Endodermal cell (in vitro differentiated cells): ENCODE measurements around the gene RNASE3. TPM values are rescaled to one million over a fixed set of nuclear protein-coding genes. Genes with fewer than 3 reads are reported as not detected.

Source experiments
- DNase-seq: peaks from one replicate; pipeline ENCODE4 v3.0.0-alpha.2; 2017
- H3K27ac ChIP-seq: 2 replicates; pipeline ENCODE4 v1.5.1; 2013; ENCODE audit warnings: mild to moderate bottlenecking, low read depth, low read length, moderate library complexity
- H3K27me3 ChIP-seq: 2 replicates; pipeline ENCODE4 v1.6.1; 2013; ENCODE audit warnings: mild to moderate bottlenecking, low read length, moderate library complexity; ENCODE audit not compliant: insufficient read depth, control insufficient read depth, poor library complexity, severe bottlenecking
- H3K36me3 ChIP-seq: 2 replicates; pipeline ENCODE4 v1.7.0; 2013; ENCODE audit warnings: mild to moderate bottlenecking, low read length, moderate library complexity; ENCODE audit not compliant: control insufficient read depth, insufficient read depth
- H3K4me1 ChIP-seq: one replicate; pipeline ENCODE4 v1.7.0; 2013; ENCODE audit warnings: low read length; ENCODE audit not compliant: control insufficient read depth, insufficient read depth
- H3K4me3 ChIP-seq: 2 replicates; pipeline ENCODE4 v1.5.1; 2013; ENCODE audit warnings: mild to moderate bottlenecking, low read length, moderate library complexity
- H3K9ac ChIP-seq: 2 replicates; pipeline ENCODE4 v1.6.1; 2013; ENCODE audit warnings: mild to moderate bottlenecking, low read length, moderate library complexity; ENCODE audit not compliant: poor library complexity, severe bottlenecking; ENCODE audit errors: extremely low read depth
- H3K9me3 ChIP-seq: 2 replicates; pipeline ENCODE4 v1.6.1; 2013; ENCODE audit warnings: mild to moderate bottlenecking, low read length, moderate library complexity; ENCODE audit not compliant: control insufficient read depth
- H3K27ac Mint-ChIP-seq: 2 replicates; pipeline ENCODE4 v1.8.0; 2020; ENCODE audit warnings: mixed read lengths
- H3K27me3 Mint-ChIP-seq: 2 replicates; pipeline ENCODE4 v1.8.0; 2021; ENCODE audit warnings: mild to moderate bottlenecking, mixed read lengths; ENCODE audit not compliant: insufficient read depth
- H3K36me3 Mint-ChIP-seq: 2 replicates; pipeline ENCODE4 v1.8.0; 2020; ENCODE audit warnings: low read depth, mixed read lengths
- H3K4me1 Mint-ChIP-seq: 2 replicates; pipeline ENCODE4 v1.8.0; 2020; ENCODE audit warnings: mixed read lengths
- H3K4me3 Mint-ChIP-seq: 2 replicates; pipeline ENCODE4 v1.8.0; 2020; ENCODE audit warnings: mild to moderate bottlenecking, moderate library complexity, mixed read lengths
- H3K9me3 Mint-ChIP-seq: 2 replicates; pipeline ENCODE4 v1.8.0; 2020; ENCODE audit warnings: mild to moderate bottlenecking, mixed read lengths
- WGBS, 2 experiments: methylation state at CpG; one replicate each; pipeline versions ENCODE4 v1.1.5 to v1.1.7; 2013; ENCODE audit warnings: missing lambda C conversion rate in 2 of 2, mixed read lengths in 1 of 2; ENCODE audit not compliant: insufficient coverage in 1 of 2, insufficient read length in 1 of 2; 5-methylcytosine and 5-hydroxymethylcytosine counted together
- total RNA-seq, 2 donors: library from RNA; stranded (reverse); fragmentation: NEBNext Ultra II Directional in 1 of 2; extraction: Animal tissue kit (Norgen Biotek cat#: 25700) in 1 of 2; gene quantifications; 2 replicates in 1 of 2; 3 replicates in 1 of 2; pipeline ENCODE4 v1.2.1, GENCODE V29; 2021
- TF ChIP-seq, protein P1 (sequence below): fragments of 200-600 bp; sonication (generic); conservative IDR thresholded peaks from 2 replicates; pipeline ENCODE4 v1.5.0; 2021; ENCODE audit warnings: antibody characterized with exemption, mild to moderate bottlenecking

Gene RNASE3
- total RNA-seq, 2 donors from 2014 or later: not detected

DNA sequence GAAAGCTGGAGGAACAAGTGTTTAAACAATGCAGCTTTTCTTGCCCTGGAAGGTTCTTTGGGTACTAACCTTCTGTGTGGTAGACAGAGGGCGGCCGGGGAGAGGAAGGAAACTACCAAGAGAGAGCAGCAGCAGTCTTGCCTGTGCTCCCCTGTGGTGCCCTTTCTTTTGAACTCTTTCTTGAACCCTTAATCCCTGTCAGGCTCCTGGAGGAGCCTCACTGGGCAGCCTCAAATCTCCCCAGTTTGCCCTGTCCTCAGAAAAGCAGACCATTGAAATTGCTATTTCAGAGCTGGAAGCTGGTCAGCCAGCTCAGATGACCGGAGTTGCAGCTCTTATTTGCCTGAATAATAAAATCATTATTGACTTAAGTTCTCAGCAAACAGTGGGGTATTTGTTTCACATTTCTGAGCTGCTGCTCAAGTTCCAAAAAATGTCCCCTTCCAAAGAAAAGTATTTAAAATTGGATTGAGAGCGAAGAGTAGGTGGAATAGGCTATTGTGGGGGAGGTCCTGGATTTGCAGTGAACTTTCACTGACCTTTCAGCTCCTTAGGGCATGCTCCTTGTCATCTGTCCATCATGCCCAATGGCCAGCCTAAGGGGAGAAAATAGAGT, 42.1 kb upstream of the RNASE3 start:
- Mint-ChIP-seq H3K27ac (peak overlapping the region; percentile 13), H3K9me3 (no peaks in the 10 kb centered on the region), H3K4me1 (peaks cover 12% of the 10 kb centered on the region), H3K4me3 (no peak overlapping the region), H3K36me3 (no peaks in the 10 kb centered on the region), H3K27me3 (peaks cover 2% of the 10 kb centered on the region)
- H3K9ac ChIP-seq: no peak overlapping the region
- TF ChIP-seq, protein P1, sequence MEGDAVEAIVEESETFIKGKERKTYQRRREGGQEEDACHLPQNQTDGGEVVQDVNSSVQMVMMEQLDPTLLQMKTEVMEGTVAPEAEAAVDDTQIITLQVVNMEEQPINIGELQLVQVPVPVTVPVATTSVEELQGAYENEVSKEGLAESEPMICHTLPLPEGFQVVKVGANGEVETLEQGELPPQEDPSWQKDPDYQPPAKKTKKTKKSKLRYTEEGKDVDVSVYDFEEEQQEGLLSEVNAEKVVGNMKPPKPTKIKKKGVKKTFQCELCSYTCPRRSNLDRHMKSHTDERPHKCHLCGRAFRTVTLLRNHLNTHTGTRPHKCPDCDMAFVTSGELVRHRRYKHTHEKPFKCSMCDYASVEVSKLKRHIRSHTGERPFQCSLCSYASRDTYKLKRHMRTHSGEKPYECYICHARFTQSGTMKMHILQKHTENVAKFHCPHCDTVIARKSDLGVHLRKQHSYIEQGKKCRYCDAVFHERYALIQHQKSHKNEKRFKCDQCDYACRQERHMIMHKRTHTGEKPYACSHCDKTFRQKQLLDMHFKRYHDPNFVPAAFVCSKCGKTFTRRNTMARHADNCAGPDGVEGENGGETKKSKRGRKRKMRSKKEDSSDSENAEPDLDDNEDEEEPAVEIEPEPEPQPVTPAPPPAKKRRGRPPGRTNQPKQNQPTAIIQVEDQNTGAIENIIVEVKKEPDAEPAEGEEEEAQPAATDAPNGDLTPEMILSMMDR: no peak
- H3K27ac ChIP-seq: no peak overlapping the region
- DNase-seq: peak; percentile 63
- H3K4me3 ChIP-seq: no peak overlapping the region
- no peaks in the 10 kb centered on the region for H3K9me3 ChIP-seq
- WGBS, 2 experiments: 44 to 52% methylated on average over 2 to 4 of the region's 4 CpGs
- peaks cover 7% of the 10 kb centered on the region for H3K4me1 ChIP-seq
- H3K36me3 ChIP-seq: no peaks in the 10 kb centered on the region
- H3K27me3 ChIP-seq: no peaks in the 10 kb centered on the region

GRCh38 chr14:20853042-20853441, 38.1 kb upstream of the RNASE3 start:
- TF ChIP-seq, protein P1: no peak
- Mint-ChIP-seq H3K4me3 (no peak overlapping the region), H3K36me3 (no peaks in the 10 kb centered on the region), H3K9me3 (no peaks in the 10 kb centered on the region), H3K27ac (no peak overlapping the region), H3K4me1 (peaks cover 18% of the 10 kb centered on the region), H3K27me3 (peaks cover 2% of the 10 kb centered on the region)
- no peak overlapping the region for H3K27ac ChIP-seq
- no peak overlapping the region for H3K9ac ChIP-seq
- H3K4me3 ChIP-seq: no peak overlapping the region
- WGBS, 2 experiments: 93 to 97% methylated on average over 3 to 4 of the region's 4 CpGs
- H3K36me3 ChIP-seq: no peaks in the 10 kb centered on the region
- H3K27me3 ChIP-seq: no peaks in the 10 kb centered on the region
- no peaks in the 10 kb centered on the region for H3K9me3 ChIP-seq
- DNase-seq: no peak
- H3K4me1 ChIP-seq: peaks cover 7% of the 10 kb centered on the region

DNA sequence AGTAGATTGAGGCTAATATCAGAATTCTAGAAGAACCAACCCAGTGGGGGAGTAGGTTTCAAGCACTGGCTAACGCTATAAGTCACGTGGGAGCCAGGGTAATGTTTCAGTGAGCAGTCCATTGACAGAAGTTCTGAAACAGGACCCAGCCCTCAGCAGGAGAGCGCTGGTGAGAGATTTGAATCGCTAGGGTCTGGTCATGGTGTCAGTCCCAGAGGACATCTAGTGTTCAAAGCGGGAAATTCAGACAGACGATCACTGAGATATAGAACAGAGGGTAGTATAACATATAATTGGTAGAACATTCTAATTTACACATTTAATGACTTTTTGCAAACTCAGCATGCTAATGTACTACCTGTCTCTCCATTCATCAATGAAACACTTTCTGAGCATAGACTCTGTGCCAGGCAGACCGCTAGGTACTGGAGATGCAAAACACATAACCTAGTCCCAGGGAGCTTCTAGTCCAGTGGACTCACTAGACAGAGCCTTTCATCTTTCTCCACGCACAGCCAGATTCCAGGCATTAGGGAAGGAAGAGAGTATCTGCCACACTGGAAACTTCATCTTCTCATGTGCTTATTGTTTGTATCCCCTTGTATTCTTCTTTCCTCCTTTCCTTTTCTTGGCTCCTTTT, 35.4 kb upstream of the RNASE3 start:
- Mint-ChIP-seq H3K4me1 (peaks cover 5% of the 10 kb centered on the region), H3K27ac (no peak overlapping the region), H3K4me3 (no peak overlapping the region), H3K36me3 (no peaks in the 10 kb centered on the region), H3K9me3 (peaks cover under 1% of the 10 kb centered on the region), H3K27me3 (peaks cover 4% of the 10 kb centered on the region)
- peak; percentile 86 for DNase-seq
- H3K27ac ChIP-seq: no peak overlapping the region
- H3K36me3 ChIP-seq: no peaks in the 10 kb centered on the region
- no peak overlapping the region for H3K4me3 ChIP-seq
- TF ChIP-seq, protein P1: peak; percentile 88
- WGBS, 2 experiments: 8 to 26% methylated on average over 5 to 8 of the region's 8 CpGs
- no peak overlapping the region for H3K9ac ChIP-seq
- no peaks in the 10 kb centered on the region for H3K9me3 ChIP-seq
- H3K27me3 ChIP-seq: no peaks in the 10 kb centered on the region
- no peaks in the 10 kb centered on the region for H3K4me1 ChIP-seq
